Measurements from ENCODE around the gene EMC1.

DNA sequence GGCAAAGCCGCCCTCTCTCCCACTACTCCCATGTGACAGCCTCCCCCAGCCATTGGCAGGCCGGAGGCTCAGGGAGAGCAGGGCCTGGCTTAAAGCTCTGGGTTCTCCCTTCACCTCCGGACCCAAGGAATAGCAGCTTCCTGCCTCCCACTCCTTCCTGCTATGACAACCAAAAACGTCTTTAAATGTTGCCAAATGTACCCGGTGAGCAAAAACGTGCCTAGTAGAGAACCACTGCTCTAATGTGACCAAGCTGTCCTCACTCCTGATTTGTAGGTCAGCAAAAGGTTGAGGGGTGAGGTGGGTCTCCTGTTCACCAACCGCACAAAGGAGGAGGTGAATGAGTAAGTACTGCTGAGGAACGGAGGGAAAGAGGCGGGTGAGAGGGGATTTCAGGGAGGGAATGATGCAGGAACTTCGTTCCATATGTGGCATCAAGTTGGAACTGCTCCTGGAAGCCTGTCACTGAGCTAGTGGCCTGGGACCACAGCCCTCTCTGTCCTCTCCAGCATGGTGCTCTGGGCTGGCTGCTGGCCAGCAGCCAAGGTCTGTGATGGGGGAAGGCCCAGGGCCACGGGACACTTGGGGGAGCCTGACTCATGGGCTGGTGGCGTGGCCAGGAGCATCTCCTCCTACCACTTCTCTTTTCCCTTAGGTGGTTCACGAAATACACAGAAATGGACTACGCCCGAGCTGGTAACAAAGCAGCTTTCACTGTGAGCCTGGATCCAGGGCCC, 6.0 kb upstream of the EMC1 start:
- TF ChIP-seq, protein P1, sequence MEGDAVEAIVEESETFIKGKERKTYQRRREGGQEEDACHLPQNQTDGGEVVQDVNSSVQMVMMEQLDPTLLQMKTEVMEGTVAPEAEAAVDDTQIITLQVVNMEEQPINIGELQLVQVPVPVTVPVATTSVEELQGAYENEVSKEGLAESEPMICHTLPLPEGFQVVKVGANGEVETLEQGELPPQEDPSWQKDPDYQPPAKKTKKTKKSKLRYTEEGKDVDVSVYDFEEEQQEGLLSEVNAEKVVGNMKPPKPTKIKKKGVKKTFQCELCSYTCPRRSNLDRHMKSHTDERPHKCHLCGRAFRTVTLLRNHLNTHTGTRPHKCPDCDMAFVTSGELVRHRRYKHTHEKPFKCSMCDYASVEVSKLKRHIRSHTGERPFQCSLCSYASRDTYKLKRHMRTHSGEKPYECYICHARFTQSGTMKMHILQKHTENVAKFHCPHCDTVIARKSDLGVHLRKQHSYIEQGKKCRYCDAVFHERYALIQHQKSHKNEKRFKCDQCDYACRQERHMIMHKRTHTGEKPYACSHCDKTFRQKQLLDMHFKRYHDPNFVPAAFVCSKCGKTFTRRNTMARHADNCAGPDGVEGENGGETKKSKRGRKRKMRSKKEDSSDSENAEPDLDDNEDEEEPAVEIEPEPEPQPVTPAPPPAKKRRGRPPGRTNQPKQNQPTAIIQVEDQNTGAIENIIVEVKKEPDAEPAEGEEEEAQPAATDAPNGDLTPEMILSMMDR (IDR thresholded peaks at IDR 0.05) = no peak
- TF ChIP-seq RAD21 (IDR thresholded peaks at IDR 0.05; ENCODE audit: low read length) = no peak
- no peak for TF ChIP-seq RFX5 (IDR thresholded peaks at IDR 0.05; ENCODE audit: low read length)
- TF ChIP-seq, protein P2, sequence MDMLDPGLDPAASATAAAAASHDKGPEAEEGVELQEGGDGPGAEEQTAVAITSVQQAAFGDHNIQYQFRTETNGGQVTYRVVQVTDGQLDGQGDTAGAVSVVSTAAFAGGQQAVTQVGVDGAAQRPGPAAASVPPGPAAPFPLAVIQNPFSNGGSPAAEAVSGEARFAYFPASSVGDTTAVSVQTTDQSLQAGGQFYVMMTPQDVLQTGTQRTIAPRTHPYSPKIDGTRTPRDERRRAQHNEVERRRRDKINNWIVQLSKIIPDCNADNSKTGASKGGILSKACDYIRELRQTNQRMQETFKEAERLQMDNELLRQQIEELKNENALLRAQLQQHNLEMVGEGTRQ (IDR thresholded peaks at IDR 0.05; ENCODE audit: borderline replicate concordance, low read depth, low read length) = no peak
- no peak for TF ChIP-seq POLR2AphosphoS5 (IDR thresholded peaks at IDR 0.05; ENCODE audit: low read depth, low read length)
- no peak for TF ChIP-seq EP300 (IDR thresholded peaks at IDR 0.05; ENCODE audit: borderline replicate concordance in 1 of 2, low read depth in 1 of 2, low read length in 1 of 2)
- TF ChIP-seq NRF1 (IDR thresholded peaks at IDR 0.05; ENCODE audit: low read depth, low read length) = no peak
- TF ChIP-seq RXRA (IDR thresholded peaks at IDR 0.05; ENCODE audit: borderline replicate concordance, low read depth) = no peak
- TF ChIP-seq, protein P3, sequence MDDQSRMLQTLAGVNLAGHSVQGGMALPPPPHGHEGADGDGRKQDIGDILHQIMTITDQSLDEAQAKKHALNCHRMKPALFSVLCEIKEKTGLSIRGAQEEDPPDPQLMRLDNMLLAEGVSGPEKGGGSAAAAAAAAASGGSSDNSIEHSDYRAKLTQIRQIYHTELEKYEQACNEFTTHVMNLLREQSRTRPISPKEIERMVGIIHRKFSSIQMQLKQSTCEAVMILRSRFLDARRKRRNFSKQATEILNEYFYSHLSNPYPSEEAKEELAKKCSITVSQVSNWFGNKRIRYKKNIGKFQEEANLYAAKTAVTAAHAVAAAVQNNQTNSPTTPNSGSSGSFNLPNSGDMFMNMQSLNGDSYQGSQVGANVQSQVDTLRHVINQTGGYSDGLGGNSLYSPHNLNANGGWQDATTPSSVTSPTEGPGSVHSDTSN (IDR thresholded peaks at IDR 0.05) = no peak

All from SK-N-SH (cell line).